ENCODE measurements around the gene PITX3.

Gene PITX3

GRCh38 chr10:102211615-102212299 lies 29.6 kb downstream of the PITX3 start:
- no peak overlapping the region for H3K4me3 ChIP-seq (ENCODE audit: low read depth, low read length)

GRCh38 chr10:102208311-102209035 lies 32.8 kb downstream of the PITX3 start:
- H3K4me3 ChIP-seq (ENCODE audit: low read depth, low read length), result no peak overlapping the region
- TF ChIP-seq CTCF (IDR thresholded peaks at IDR 0.05; ENCODE audit: low read depth, low read length), result no peak

More at GRCh38 chr10:102211615-102212299, 29.6 kb downstream of the PITX3 start:
- TF ChIP-seq CTCF (IDR thresholded peaks at IDR 0.05; ENCODE audit: low read depth, low read length), result no peak

- no peak for TF ChIP-seq CTCF (IDR thresholded peaks at IDR 0.05; ENCODE audit: low read depth, low read length)
Observed at GRCh38 chr10:102202386-102202785, 38.9 kb downstream of the PITX3 start.

GRCh38 chr10:102200751-102201640 lies 40.3 kb downstream of the PITX3 start:
- no peak for TF ChIP-seq CTCF (IDR thresholded peaks at IDR 0.05; ENCODE audit: low read depth, low read length)

More at GRCh38 chr10:102202386-102202785, 38.9 kb downstream of the PITX3 start:
- H3K4me3 ChIP-seq (ENCODE audit: low read depth, low read length), result no peak overlapping the region

GRCh38 chr10:102198027-102198426 lies 43.3 kb downstream of the PITX3 start:
- no peak overlapping the region for H3K4me3 ChIP-seq (ENCODE audit: low read depth, low read length)
- no peak for TF ChIP-seq CTCF (IDR thresholded peaks at IDR 0.05; ENCODE audit: low read depth, low read length)

More at GRCh38 chr10:102200751-102201640, 40.3 kb downstream of the PITX3 start:
- no peak overlapping the region for H3K4me3 ChIP-seq (ENCODE audit: low read depth, low read length)

GRCh38 chr10:102196893-102197292 lies 44.4 kb downstream of the PITX3 start:
- H3K4me3 ChIP-seq (ENCODE audit: low read depth, low read length), result no peak overlapping the region
- no peak for TF ChIP-seq CTCF (IDR thresholded peaks at IDR 0.05; ENCODE audit: low read depth, low read length)
